Measurements from ENCODE around the gene PXMP2.

PXMP2 gene

DNA sequence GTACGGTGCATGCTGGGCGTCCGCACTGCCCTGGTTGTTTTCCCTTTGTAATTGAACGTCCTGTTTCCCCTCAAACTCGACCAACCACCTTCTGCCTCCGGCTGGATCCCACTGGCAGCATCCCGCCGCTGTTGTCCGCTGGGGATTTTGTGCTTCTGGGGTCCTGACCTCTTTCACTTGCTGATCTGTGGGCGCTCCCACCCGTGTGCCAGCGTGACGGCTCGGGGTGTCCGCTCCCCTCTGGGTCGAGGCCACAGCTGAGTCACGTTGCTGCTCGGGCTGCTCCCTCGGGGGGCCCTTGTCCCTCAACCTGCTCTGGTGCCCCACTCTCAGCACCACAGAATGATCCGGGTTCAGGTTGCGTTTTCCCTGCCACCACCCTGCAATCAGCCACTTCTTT, 31.3 kb downstream of the PXMP2 start:
- no peaks in the 10 kb centered on the region for H3K9me3 ChIP-seq (ENCODE audit: low read length)
- TF ChIP-seq, protein P1, sequence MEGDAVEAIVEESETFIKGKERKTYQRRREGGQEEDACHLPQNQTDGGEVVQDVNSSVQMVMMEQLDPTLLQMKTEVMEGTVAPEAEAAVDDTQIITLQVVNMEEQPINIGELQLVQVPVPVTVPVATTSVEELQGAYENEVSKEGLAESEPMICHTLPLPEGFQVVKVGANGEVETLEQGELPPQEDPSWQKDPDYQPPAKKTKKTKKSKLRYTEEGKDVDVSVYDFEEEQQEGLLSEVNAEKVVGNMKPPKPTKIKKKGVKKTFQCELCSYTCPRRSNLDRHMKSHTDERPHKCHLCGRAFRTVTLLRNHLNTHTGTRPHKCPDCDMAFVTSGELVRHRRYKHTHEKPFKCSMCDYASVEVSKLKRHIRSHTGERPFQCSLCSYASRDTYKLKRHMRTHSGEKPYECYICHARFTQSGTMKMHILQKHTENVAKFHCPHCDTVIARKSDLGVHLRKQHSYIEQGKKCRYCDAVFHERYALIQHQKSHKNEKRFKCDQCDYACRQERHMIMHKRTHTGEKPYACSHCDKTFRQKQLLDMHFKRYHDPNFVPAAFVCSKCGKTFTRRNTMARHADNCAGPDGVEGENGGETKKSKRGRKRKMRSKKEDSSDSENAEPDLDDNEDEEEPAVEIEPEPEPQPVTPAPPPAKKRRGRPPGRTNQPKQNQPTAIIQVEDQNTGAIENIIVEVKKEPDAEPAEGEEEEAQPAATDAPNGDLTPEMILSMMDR (IDR thresholded peaks at IDR 0.05; ENCODE audit: low read length), result no peak
- no peak for TF ChIP-seq EZH2 (IDR thresholded peaks at IDR 0.05; ENCODE audit: borderline replicate concordance, low read length)
- no peaks in the 10 kb centered on the region for H4K20me1 ChIP-seq (ENCODE audit: insufficient read depth, low read length)
- no peak overlapping the region for H2AFZ ChIP-seq (ENCODE audit: low read length)
- peaks cover 90% of the 10 kb centered on the region for H3K36me3 ChIP-seq (ENCODE audit: insufficient read depth, low read length)
- H3K9me2 ChIP-seq (ENCODE audit: low read depth, low read length), result no peaks in the 10 kb centered on the region
- no peak overlapping the region for H3K27ac ChIP-seq (ENCODE audit: low read depth, low read length, poor library complexity, severe bottlenecking)
- no peak overlapping the region for H3K4me2 ChIP-seq (ENCODE audit: low read length)
- H3K27me3 ChIP-seq (ENCODE audit: insufficient read depth, low read length), result no peaks in the 10 kb centered on the region
- no peak overlapping the region for H3K9ac ChIP-seq (ENCODE audit: low read length)
- no peak overlapping the region for H3K4me3 ChIP-seq (ENCODE audit: low read depth, low read length, poor library complexity, severe bottlenecking)
- H3K79me2 ChIP-seq (ENCODE audit: insufficient read depth, low read length), result peaks cover 12% of the 10 kb centered on the region
- H3K4me1 ChIP-seq (ENCODE audit: insufficient read depth, low read length, severe bottlenecking), result no peaks in the 10 kb centered on the region
- H3F3A ChIP-seq (ENCODE audit: insufficient read depth, low read length), result 0 out of 2 replicates have a peak, but pooled peaks cover 3% of the 10 kb centered on the region

DNA sequence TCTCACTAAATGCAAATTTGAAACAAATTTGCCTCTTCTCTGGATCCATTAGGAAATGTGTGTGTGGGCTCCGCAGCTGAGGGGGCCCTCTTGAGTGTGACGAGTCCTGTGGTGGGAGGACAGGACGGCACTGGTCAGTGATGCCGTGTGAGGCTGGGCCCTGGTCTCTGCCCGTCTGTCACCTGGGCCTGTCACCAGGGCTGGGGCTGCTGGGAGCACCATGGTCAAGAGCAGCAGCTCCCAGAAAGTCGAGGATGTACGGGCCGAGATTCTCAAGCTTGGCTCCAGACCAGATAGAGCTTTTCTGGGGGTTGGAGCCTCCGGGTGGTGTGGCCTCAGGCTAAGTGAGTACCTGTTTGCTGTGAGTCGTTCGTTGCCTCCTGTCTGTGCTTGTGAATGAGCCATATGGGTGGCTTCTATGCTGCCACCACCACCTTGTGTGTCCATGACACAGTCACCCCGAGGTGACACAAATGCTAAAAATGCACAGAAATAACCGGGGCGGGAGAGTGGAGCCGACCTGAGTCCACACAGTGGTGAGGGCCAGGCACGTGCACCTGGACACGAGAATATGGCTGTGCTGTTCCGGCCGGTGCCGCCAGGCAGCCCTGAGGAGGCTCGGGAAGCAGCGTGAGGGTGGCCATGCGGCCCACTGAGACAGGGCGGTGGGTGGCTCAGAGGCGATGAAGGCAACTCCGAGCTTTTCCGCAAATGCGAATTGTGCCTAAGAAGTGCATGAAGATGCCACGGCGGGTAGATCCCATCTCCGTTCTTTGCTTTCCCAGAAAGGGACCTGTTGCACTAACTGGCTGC, 32.0 kb downstream of the PXMP2 start:
- H3K9me2 ChIP-seq (ENCODE audit: low read depth, low read length), result no peaks in the 10 kb centered on the region
- H3K9me3 ChIP-seq (ENCODE audit: low read length), result no peaks in the 10 kb centered on the region
- H3F3A ChIP-seq (ENCODE audit: insufficient read depth, low read length), result 0 out of 2 replicates have a peak, but pooled peaks cover 3% of the 10 kb centered on the region
- H3K4me1 ChIP-seq (ENCODE audit: insufficient read depth, low read length, severe bottlenecking), result no peaks in the 10 kb centered on the region
- H3K27ac ChIP-seq (ENCODE audit: low read depth, low read length, poor library complexity, severe bottlenecking), result no peak overlapping the region
- no peaks in the 10 kb centered on the region for H4K20me1 ChIP-seq (ENCODE audit: insufficient read depth, low read length)
- no peak overlapping the region for H3K9ac ChIP-seq (ENCODE audit: low read length)
- no peak overlapping the region for H2AFZ ChIP-seq (ENCODE audit: low read length)
- no peak for TF ChIP-seq EZH2 (IDR thresholded peaks at IDR 0.05; ENCODE audit: borderline replicate concordance, low read length)
- TF ChIP-seq, protein P1 (IDR thresholded peaks at IDR 0.05; ENCODE audit: low read length), result no peak
- peaks cover 90% of the 10 kb centered on the region for H3K36me3 ChIP-seq (ENCODE audit: insufficient read depth, low read length)
- H3K27me3 ChIP-seq (ENCODE audit: insufficient read depth, low read length), result no peaks in the 10 kb centered on the region
- no peak overlapping the region for H3K4me2 ChIP-seq (ENCODE audit: low read length)
- H3K79me2 ChIP-seq (ENCODE audit: insufficient read depth, low read length), result peaks cover 5% of the 10 kb centered on the region
- H3K4me3 ChIP-seq (ENCODE audit: low read depth, low read length, poor library complexity, severe bottlenecking), result no peak overlapping the region

- H3K9me2 ChIP-seq (ENCODE audit: low read depth, low read length), result no peaks in the 10 kb centered on the region
- 0 out of 2 replicates have a peak, but pooled peaks cover 3% of the 10 kb centered on the region for H3F3A ChIP-seq (ENCODE audit: insufficient read depth, low read length)
- peaks cover 90% of the 10 kb centered on the region for H3K36me3 ChIP-seq (ENCODE audit: insufficient read depth, low read length)
These were observed 32.6 kb downstream of the PXMP2 start for GRCh38 chr12:132719954-132720324.

More at GRCh38 chr12:132719954-132720324, 32.6 kb downstream of the PXMP2 start:
- TF ChIP-seq, protein P1 (IDR thresholded peaks at IDR 0.05; ENCODE audit: low read length), result no peak
- TF ChIP-seq EZH2 (IDR thresholded peaks at IDR 0.05; ENCODE audit: borderline replicate concordance, low read length), result no peak
- no peak overlapping the region for H3K4me3 ChIP-seq (ENCODE audit: low read depth, low read length, poor library complexity, severe bottlenecking)
- no peaks in the 10 kb centered on the region for H3K27me3 ChIP-seq (ENCODE audit: insufficient read depth, low read length)
- H3K27ac ChIP-seq (ENCODE audit: low read depth, low read length, poor library complexity, severe bottlenecking), result no peak overlapping the region
- H3K4me1 ChIP-seq (ENCODE audit: insufficient read depth, low read length, severe bottlenecking), result no peaks in the 10 kb centered on the region
- H3K9me3 ChIP-seq (ENCODE audit: low read length), result no peaks in the 10 kb centered on the region
- no peak overlapping the region for H3K9ac ChIP-seq (ENCODE audit: low read length)
- H2AFZ ChIP-seq (ENCODE audit: low read length), result no peak overlapping the region
- H3K79me2 ChIP-seq (ENCODE audit: insufficient read depth, low read length), result no peaks in the 10 kb centered on the region
- H4K20me1 ChIP-seq (ENCODE audit: insufficient read depth, low read length), result no peaks in the 10 kb centered on the region
- no peak overlapping the region for H3K4me2 ChIP-seq (ENCODE audit: low read length)
